Hepatocyte (in vitro differentiated cells): Measurements from ENCODE around the gene LIMS2. TPM values are rescaled to one million over a fixed set of nuclear protein-coding genes. Genes with fewer than 3 reads are reported as not detected.

Experiments used
- DNase-seq: peaks from one replicate; pipeline ENCODE4 v3.0.0-alpha.2; 2016; ENCODE audit warnings: low spot score
- H2AFZ ChIP-seq: fragments of 200-600 bp; sonication (generic); 2 replicates; pipeline ENCODE4 v1.6.0; 2016; ENCODE audit warnings: antibody characterized with exemption, mild to moderate bottlenecking
- H3K27ac ChIP-seq: fragments of 200-600 bp; sonication (generic); 2 replicates; pipeline ENCODE4 v1.5.1; 2016; ENCODE audit warnings: mild to moderate bottlenecking
- H3K27me3 ChIP-seq: fragments of 200-600 bp; sonication (generic); 2 replicates; pipeline ENCODE4 v1.6.1; 2016
- H3K36me3 ChIP-seq: fragments of 200-600 bp; sonication (generic); replicated peaks from 2 replicates; pipeline ENCODE4 v1.5.1; 2016; ENCODE audit warnings: low read depth; ENCODE audit not compliant: insufficient read depth
- H3K4me1 ChIP-seq: fragments of 200-600 bp; sonication (generic); 2 replicates; pipeline ENCODE4 v1.5.1; 2016; ENCODE audit warnings: mild to moderate bottlenecking, moderate library complexity; ENCODE audit not compliant: insufficient read depth
- H3K4me2 ChIP-seq: fragments of 200-600 bp; sonication (generic); 2 replicates; pipeline ENCODE4 v1.6.0; 2016
- H3K4me3 ChIP-seq: fragments of 200-600 bp; sonication (generic); 2 replicates; pipeline ENCODE4 v1.5.1; 2016; ENCODE audit warnings: mild to moderate bottlenecking
- H3K79me2 ChIP-seq: fragments of 200-600 bp; sonication (generic); 2 replicates; pipeline ENCODE4 v1.6.0; 2017; ENCODE audit warnings: mild to moderate bottlenecking
- H3K9me2 ChIP-seq: fragments of 200-600 bp; sonication (generic); replicated peaks from 2 replicates; pipeline ENCODE4 v1.6.0; 2017; ENCODE audit warnings: mild to moderate bottlenecking; ENCODE audit not compliant: insufficient read depth
- H3K9me3 ChIP-seq: fragments of 200-600 bp; sonication (generic); 2 replicates; pipeline ENCODE4 v1.5.1; 2016; ENCODE audit warnings: low read depth, mild to moderate bottlenecking
- H4K20me1 ChIP-seq: fragments of 200-600 bp; sonication (generic); 2 replicates; pipeline ENCODE4 v1.6.0; 2016; ENCODE audit warnings: mild to moderate bottlenecking; ENCODE audit not compliant: insufficient read depth, poor library complexity, severe bottlenecking
- CTCF ChIP-seq: fragments of 200-600 bp; sonication (generic); IDR thresholded peaks from 2 replicates; pipeline ENCODE4 v1.5.1; 2016; ENCODE audit warnings: antibody characterized with exemption, mild to moderate bottlenecking; ENCODE audit not compliant: poor library complexity
- EZH2 ChIP-seq: fragments of 200-600 bp; sonication (generic); IDR thresholded peaks from 2 replicates; pipeline ENCODE4 v1.6.1; 2016; ENCODE audit warnings: antibody characterized with exemption, mild to moderate bottlenecking, borderline replicate concordance
- EZH2phosphoT487 ChIP-seq: fragments of 200-600 bp; sonication (generic); IDR thresholded peaks from one replicate; pipeline ENCODE4 v1.6.1; 2018; ENCODE audit warnings: antibody characterized with exemption, mild to moderate bottlenecking, low read depth, moderate library complexity; ENCODE audit not compliant: unreplicated experiment, severe bottlenecking
- WGBS: methylation state at CpG from one replicate; pipeline ENCODE4 v1.1.6; 2016; ENCODE audit warnings: low lambda C conversion rate; ENCODE audit errors: missing lambda C conversion rate; 5-methylcytosine and 5-hydroxymethylcytosine counted together
- polyA plus RNA-seq: library from polyadenylated mRNA; unstranded; fragments of >200 nt; fragmentation: Nextera tagmentation; extraction: Ambion mirVana; gene quantifications from 2 replicates; pipeline ENCODE4 v1.2.1, GENCODE V29; 2016
- total RNA-seq: library from RNA; depleted of rRNA; stranded (reverse); fragments of >200 nt; gene quantifications from 2 replicates; pipeline ENCODE4 v1.2.3, GENCODE V29; 2014

Gene LIMS2
- total and polyA plus RNA-seq, 2 experiments from 2014 or later, result 4.0 to 8.3 TPM

DNA sequence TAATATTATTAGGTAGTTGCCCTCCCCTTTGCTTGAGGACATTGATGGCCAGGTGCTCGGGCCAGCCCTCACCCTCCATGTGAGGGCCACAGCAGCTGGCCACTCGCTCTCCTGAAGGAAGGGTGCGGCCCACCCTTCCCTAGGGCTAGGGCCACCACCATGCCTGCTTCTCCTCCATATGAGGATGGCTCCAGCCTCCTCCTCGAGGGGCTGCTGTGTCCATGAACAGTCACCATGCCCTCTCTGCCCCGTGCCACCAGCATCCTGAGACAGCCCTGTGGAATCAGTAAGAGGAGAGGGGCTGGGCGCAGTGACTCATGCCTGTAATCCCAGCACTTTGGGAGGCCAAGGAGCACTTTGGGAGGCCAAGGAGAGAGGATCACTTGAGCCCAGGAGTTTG is 27.0 kb downstream of the LIMS2 start:
- no peak for DNase-seq
- no peaks in the 10 kb centered on the region for H3K27me3 ChIP-seq
- no peaks in the 10 kb centered on the region for H4K20me1 ChIP-seq
- no peaks in the 10 kb centered on the region for H3K79me2 ChIP-seq
- 88% methylated on average over 6 of the region's 6 CpGs for WGBS
- H3K9me2 ChIP-seq, result no peaks in the 10 kb centered on the region
- H3K27ac ChIP-seq, result no peak overlapping the region
- no peak overlapping the region for H3K4me2 ChIP-seq
- no peaks in the 10 kb centered on the region for H3K36me3 ChIP-seq
- H3K4me1 ChIP-seq, result no peaks in the 10 kb centered on the region
- no peak overlapping the region for H2AFZ ChIP-seq
- H3K9me3 ChIP-seq, result no peaks in the 10 kb centered on the region
- H3K4me3 ChIP-seq, result no peak overlapping the region
- TF ChIP-seq EZH2 (no peak), EZH2phosphoT487 (no peak), CTCF (no peak)

DNA sequence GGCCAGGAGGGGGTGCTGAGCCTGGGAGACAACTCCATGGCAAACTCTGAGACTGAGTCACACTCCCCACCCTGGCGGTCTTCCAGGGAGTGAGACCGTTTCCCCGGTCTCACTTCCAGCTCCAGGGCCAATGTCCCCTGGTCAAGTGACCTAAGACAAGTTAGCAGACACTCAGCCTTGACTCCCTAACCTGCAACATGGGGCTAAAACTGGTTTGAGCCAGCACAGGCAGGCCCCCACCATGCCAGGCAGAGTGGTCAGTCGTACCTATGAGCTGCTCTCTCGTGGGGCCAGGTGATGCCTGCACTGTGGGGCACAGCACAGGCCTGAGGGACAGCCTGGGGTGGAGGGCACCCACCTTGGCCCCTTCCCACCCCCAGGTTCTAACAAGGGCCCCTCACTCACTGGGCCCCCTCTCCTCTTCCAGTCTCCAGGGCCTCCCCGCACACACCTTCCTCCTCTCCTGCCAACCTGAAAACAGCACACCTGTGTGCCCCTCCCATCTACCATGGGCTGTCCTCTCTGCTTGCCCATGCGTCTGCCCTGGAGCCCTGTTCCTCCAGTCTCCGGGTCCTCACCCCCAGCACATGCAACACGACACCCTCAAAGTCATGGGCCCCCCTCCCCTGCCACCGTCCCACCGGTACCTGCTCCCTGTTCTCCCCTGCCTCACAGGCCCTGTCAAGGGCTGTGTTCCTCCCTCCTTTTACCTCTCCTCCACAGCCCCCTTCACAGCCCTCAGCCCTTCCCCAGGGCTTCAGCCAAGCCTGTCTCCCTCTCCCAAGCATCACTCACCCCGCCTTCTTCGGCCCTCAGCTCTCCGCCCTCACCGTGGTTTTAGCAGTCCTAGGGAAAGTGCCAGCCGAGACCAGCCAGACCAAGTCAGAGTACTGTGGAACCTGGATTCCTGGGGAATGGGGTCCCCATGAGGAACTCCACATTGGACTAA is 27.8 kb downstream of the LIMS2 start:
- no peak for DNase-seq
- H4K20me1 ChIP-seq, result no peaks in the 10 kb centered on the region
- H2AFZ ChIP-seq, result no peak overlapping the region
- no peak overlapping the region for H3K27ac ChIP-seq
- H3K27me3 ChIP-seq, result no peaks in the 10 kb centered on the region
- no peaks in the 10 kb centered on the region for H3K9me2 ChIP-seq
- TF ChIP-seq EZH2, result no peak
- TF ChIP-seq CTCF, result no peak
- no peak for TF ChIP-seq EZH2phosphoT487
- H3K9me3 ChIP-seq, result no peaks in the 10 kb centered on the region
- H3K4me1 ChIP-seq, result no peaks in the 10 kb centered on the region
- 77% methylated on average over 16 of the region's 16 CpGs for WGBS
- no peak overlapping the region for H3K4me2 ChIP-seq
- no peak overlapping the region for H3K4me3 ChIP-seq
- H3K79me2 ChIP-seq, result no peaks in the 10 kb centered on the region
- H3K36me3 ChIP-seq, result no peaks in the 10 kb centered on the region

DNA sequence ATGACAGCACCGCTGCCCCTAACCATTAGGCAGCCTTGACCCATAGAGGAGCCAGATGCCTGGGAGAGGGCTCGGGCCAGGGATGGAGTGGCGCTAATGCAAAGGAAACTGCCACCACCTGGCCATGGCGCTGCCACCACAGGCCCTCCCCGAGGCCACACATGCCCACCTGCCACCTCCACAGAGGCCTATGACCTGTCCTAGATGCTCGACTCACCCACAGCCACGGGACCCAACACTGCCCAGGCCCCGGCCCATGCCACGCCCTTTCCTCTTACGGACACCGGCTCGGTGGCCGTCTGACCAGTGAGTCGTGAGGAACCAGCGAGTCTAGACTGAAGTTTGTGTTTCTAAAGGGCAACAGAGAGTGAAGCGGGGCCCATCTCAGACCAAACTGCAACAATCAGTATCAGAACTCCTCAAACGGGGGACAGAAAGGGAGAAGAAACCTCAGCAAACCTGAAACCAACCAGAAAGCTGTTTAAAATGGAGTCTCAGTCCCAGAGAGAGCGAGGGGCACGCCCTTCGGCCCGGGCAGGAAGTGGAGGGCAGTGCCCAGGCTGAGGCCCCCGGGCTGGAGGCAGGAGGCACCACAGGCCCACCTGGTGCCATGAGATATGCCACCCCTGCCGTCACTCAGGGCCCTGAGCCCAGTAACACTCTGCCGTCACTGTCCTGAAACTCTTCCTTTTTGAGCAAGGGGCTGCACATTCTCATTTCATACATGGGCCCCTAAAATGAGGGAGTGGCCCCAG is 28.7 kb downstream of the LIMS2 start:
- Histone ChIP-seq H3K27me3 (no peaks in the 10 kb centered on the region), H2AFZ (no peak overlapping the region), H3K79me2 (no peaks in the 10 kb centered on the region), H3K27ac (no peak overlapping the region), H3K9me3 (no peaks in the 10 kb centered on the region), H3K36me3 (no peaks in the 10 kb centered on the region), H3K4me2 (no peak overlapping the region), H3K4me1 (no peaks in the 10 kb centered on the region), H3K9me2 (no peaks in the 10 kb centered on the region), H4K20me1 (no peaks in the 10 kb centered on the region), H3K4me3 (no peak overlapping the region)
- WGBS, result 90% methylated on average over 24 of the region's 24 CpGs
- DNase-seq, result no peak
- TF ChIP-seq CTCF (no peak), EZH2 (no peak), EZH2phosphoT487 (no peak)
